GM13976 (cell line): Measurements from ENCODE around the gene FAM187B.

Experiments
- DNase-seq: peaks from one replicate; pipeline ENCODE4 v3.0.0; 2012; ENCODE audit warnings: low spot score
- in situ Hi-C: fragments of 300-500 bp; cut with MboI; formaldehyde crosslinking; loops from one replicate; pipeline ENCODE4 v1.12.0; 2022; ENCODE audit warnings: low sequenced_read_pairs, mixed read lengths, inconsistent platforms; ENCODE audit not compliant: unreplicated experiment
- TF ChIP-seq, protein P1 (sequence below): IDR thresholded peaks from 2 replicates; pipeline ENCODE4 v1.5.1; 2012; ENCODE audit warnings: borderline replicate concordance, mild to moderate bottlenecking; ENCODE audit not compliant: insufficient read depth; ENCODE audit errors: extremely low read depth, missing control alignments, control extremely low read depth

FAM187B gene

DNA sequence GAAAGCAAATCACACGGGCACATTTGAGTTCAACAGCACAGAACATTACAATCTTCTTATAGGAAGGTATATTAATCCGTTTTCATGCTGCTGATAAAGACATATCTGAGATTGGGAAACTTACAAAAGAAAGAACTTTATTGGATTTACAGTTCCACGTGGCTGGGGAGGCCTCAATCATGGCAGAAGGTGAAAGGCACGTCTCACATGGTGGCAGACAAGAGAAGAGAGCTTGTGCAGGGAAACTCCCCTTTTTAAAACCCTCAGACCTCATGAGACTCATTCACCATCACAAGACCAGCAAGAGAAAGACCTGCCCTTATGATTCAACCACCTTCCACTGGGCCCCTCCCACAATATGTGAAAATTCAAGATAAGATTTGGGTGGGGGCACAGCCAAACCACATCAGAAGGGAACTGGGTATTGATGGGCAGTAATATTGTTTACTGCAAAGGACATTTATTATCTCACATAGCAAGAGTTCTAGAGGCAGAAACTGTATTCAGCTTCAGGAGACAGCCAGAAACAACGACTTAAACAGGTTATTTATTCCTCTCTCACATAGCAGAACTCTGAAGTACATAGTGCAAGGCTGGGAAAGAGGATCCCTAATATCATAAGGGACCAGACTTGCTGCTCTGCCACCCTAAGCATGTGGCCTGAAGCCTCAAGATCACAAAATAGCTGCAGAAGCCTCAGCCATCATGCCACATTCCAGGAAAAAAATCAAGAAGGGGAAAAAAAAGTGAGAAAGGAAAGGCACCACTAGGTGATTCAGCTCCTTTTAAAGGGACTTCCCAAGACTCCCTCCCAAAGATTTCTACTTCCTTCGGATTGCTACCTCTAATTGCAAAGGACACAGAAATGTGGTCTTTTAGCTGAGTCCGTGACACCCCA lies 50.9 kb downstream of the FAM187B start:
- TF ChIP-seq, protein P1, sequence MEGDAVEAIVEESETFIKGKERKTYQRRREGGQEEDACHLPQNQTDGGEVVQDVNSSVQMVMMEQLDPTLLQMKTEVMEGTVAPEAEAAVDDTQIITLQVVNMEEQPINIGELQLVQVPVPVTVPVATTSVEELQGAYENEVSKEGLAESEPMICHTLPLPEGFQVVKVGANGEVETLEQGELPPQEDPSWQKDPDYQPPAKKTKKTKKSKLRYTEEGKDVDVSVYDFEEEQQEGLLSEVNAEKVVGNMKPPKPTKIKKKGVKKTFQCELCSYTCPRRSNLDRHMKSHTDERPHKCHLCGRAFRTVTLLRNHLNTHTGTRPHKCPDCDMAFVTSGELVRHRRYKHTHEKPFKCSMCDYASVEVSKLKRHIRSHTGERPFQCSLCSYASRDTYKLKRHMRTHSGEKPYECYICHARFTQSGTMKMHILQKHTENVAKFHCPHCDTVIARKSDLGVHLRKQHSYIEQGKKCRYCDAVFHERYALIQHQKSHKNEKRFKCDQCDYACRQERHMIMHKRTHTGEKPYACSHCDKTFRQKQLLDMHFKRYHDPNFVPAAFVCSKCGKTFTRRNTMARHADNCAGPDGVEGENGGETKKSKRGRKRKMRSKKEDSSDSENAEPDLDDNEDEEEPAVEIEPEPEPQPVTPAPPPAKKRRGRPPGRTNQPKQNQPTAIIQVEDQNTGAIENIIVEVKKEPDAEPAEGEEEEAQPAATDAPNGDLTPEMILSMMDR = no peak
- in situ Hi-C loops = no loop called here
- DNase-seq = no peak

DNA sequence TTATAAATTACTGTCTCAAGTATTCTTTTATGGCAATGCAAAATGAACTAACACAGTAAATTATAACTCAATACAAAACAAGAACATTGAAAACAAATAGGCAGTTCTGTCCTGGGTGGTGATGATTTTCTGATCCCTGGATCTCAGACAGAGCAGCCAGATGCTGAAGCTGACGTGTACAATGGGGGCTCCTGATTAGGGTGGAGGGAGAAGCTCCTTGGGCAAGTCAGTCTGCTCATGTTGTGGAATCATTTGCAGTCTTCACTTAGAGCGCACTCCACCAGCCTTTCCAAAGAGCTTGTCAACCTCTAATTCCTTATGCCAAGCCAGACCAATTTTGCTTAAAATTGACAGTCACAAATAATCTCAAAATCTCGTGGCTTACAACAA lies 52.4 kb downstream of the FAM187B start:
- no peak for DNase-seq
- in situ Hi-C loops = no loop called here
- TF ChIP-seq, protein P1 = no peak
